HepG2 (cell line): Measurements from ENCODE around the gene TMEM255B. TPM values are rescaled to one million over a fixed set of nuclear protein-coding genes. Genes with fewer than 3 reads are reported as not detected.

Source experiments
- ERF ChIP-seq: IDR thresholded peaks from 2 replicates; pipeline ENCODE4 v1.6.1; 2018; ENCODE audit warnings: missing biosample characterization, missing genetic modification reagents
- MED1 ChIP-seq: sonication (generic); formaldehyde crosslinking; IDR thresholded peaks from 2 replicates; pipeline ENCODE4 v1.4.0; 2020; ENCODE audit warnings: missing genetic modification reagents
- MEIS2 ChIP-seq: sonication (generic); formaldehyde crosslinking; IDR thresholded peaks from 2 replicates; pipeline ENCODE4 v1.9.0; 2021; ENCODE audit warnings: mild to moderate bottlenecking, missing genetic modification reagents
- NFE2L2 ChIP-seq: fragments of 150-350 bp; IDR thresholded peaks from 2 replicates; pipeline ENCODE4 v1.6.1; 2014; ENCODE audit warnings: low read length
- NFYC ChIP-seq: IDR thresholded peaks from 2 replicates; pipeline ENCODE4 v1.6.1; 2016; ENCODE audit warnings: missing genetic modification reagents, missing compliant biosample characterization
- PHF21A ChIP-seq: sonication (generic); formaldehyde crosslinking; IDR thresholded peaks from 2 replicates; pipeline ENCODE4 v1.5.0; 2020; ENCODE audit warnings: mild to moderate bottlenecking, missing genetic modification reagents
- SMC3 ChIP-seq: IDR thresholded peaks from 2 replicates; pipeline ENCODE4 v1.6.1; 2011; ENCODE audit warnings: low read length, improper control_type of control experiment
- STAG1 ChIP-seq: sonication (generic); formaldehyde crosslinking; IDR thresholded peaks from 2 replicates; pipeline ENCODE4 v1.4.0; 2020; ENCODE audit warnings: missing genetic modification reagents
- ZFX ChIP-seq: sonication (generic); formaldehyde crosslinking; IDR thresholded peaks from 2 replicates; pipeline ENCODE4 v1.4.0; 2020; ENCODE audit warnings: mild to moderate bottlenecking, low read depth, missing genetic modification reagents, moderate library complexity
- ZNF232 ChIP-seq: sonication (generic); formaldehyde crosslinking; IDR thresholded peaks from 2 replicates; pipeline ENCODE4 v1.4.0; 2020; ENCODE audit warnings: missing genetic modification reagents, borderline replicate concordance
- ZNF282 ChIP-seq: fragments of 450-650 bp; IDR thresholded peaks from 2 replicates; pipeline ENCODE4 v1.6.1; 2018; ENCODE audit not compliant: partially characterized antibody
- ZNF557 ChIP-seq: sonication (generic); formaldehyde crosslinking; IDR thresholded peaks from 2 replicates; pipeline ENCODE4 v1.4.0; 2020; ENCODE audit warnings: missing genetic modification reagents
- polyA plus RNA-seq, 8 experiments: library from polyadenylated mRNA; depleted of rRNA in 3 of 8; stranded (reverse) in 7 of 8; unstranded in 1 of 8; fragments of >200 nt; fragmentation: Illumina TruSeq in 4 of 8; extraction: Trizol in 4 of 8; gene quantifications; 2 replicates each; pipeline versions ENCODE4 v1.2.1 to v1.2.3, GENCODE V29; 2011 to 2016; ENCODE audit warnings: low read depth in 4 of 8, missing spikeins in 1 of 8, mixed read lengths in 1 of 8; ENCODE audit not compliant: insufficient read depth in 1 of 8
- total RNA-seq, 5 experiments: library from RNA; depleted of rRNA; stranded (reverse); fragments of >200 nt; fragmentation: Illumina TruSeq; extraction: Trizol; gene quantifications; 2 replicates each; pipeline ENCODE4 v1.2.3, GENCODE V29; 2016; ENCODE audit warnings: low read depth in 1 of 5
- TF ChIP-seq, protein P1 (sequence below): sonication (generic); formaldehyde crosslinking; IDR thresholded peaks from one replicate; pipeline ENCODE4 v1.5.1; 2020; ENCODE audit warnings: mild to moderate bottlenecking, missing genetic modification reagents; ENCODE audit errors: not compliant biosample characterization
- TF ChIP-seq, protein P2 (sequence below): sonication (generic); formaldehyde crosslinking; IDR thresholded peaks from 2 replicates; pipeline ENCODE4 v1.4.0; 2020; ENCODE audit warnings: missing genetic modification reagents, mild to moderate bottlenecking, borderline replicate concordance
- TF ChIP-seq, protein P3 (sequence below): sonication (generic); formaldehyde crosslinking; IDR thresholded peaks from 2 replicates; pipeline ENCODE4 v1.5.0; 2020; ENCODE audit warnings: missing genetic modification reagents
- TF ChIP-seq, protein P4 (sequence below): sonication (generic); formaldehyde crosslinking; IDR thresholded peaks from 2 replicates; pipeline ENCODE4 v1.5.0; 2020; ENCODE audit warnings: mild to moderate bottlenecking, low read depth, missing genetic modification reagents, borderline replicate concordance
- TF ChIP-seq, protein P5 (sequence below): sonication (generic); formaldehyde crosslinking; conservative IDR thresholded peaks from 2 replicates; pipeline ENCODE4 v1.8.0; 2022; ENCODE audit warnings: missing genetic modification reagents

TMEM255B gene
- total and polyA plus RNA-seq, 2 of the 13 experiments (the other 11 are each of a cell fraction or from before 2014, with no cell fraction given) = not detected

DNA sequence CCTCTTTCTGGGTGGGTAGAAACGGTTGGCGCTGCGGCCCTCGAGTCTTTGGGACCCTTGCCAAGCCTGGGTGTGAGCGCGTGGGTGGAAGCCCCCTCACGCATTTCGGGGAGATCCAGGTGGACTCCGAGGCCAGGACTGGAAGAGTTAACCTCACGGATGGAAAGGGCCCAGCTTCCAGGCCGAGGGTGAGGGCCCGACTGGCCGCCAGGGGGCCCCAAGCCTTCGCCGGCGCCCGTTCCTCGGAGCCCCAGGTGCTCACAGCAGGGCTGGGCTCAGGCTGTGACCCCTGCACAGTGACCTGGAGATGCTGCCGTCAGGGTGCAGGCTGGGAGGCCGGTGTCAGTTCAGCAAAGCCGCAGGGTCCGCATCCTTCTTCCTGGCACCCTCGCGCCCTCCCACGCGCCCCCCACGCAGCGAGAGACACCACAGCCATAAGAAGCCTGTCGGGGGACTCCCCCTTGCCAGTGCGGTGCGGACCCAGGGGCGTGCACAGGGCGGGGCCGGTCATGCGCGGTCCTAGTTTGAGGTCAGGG is 34.2 kb upstream of the TMEM255B start (continued):
- TF ChIP-seq, protein P1, sequence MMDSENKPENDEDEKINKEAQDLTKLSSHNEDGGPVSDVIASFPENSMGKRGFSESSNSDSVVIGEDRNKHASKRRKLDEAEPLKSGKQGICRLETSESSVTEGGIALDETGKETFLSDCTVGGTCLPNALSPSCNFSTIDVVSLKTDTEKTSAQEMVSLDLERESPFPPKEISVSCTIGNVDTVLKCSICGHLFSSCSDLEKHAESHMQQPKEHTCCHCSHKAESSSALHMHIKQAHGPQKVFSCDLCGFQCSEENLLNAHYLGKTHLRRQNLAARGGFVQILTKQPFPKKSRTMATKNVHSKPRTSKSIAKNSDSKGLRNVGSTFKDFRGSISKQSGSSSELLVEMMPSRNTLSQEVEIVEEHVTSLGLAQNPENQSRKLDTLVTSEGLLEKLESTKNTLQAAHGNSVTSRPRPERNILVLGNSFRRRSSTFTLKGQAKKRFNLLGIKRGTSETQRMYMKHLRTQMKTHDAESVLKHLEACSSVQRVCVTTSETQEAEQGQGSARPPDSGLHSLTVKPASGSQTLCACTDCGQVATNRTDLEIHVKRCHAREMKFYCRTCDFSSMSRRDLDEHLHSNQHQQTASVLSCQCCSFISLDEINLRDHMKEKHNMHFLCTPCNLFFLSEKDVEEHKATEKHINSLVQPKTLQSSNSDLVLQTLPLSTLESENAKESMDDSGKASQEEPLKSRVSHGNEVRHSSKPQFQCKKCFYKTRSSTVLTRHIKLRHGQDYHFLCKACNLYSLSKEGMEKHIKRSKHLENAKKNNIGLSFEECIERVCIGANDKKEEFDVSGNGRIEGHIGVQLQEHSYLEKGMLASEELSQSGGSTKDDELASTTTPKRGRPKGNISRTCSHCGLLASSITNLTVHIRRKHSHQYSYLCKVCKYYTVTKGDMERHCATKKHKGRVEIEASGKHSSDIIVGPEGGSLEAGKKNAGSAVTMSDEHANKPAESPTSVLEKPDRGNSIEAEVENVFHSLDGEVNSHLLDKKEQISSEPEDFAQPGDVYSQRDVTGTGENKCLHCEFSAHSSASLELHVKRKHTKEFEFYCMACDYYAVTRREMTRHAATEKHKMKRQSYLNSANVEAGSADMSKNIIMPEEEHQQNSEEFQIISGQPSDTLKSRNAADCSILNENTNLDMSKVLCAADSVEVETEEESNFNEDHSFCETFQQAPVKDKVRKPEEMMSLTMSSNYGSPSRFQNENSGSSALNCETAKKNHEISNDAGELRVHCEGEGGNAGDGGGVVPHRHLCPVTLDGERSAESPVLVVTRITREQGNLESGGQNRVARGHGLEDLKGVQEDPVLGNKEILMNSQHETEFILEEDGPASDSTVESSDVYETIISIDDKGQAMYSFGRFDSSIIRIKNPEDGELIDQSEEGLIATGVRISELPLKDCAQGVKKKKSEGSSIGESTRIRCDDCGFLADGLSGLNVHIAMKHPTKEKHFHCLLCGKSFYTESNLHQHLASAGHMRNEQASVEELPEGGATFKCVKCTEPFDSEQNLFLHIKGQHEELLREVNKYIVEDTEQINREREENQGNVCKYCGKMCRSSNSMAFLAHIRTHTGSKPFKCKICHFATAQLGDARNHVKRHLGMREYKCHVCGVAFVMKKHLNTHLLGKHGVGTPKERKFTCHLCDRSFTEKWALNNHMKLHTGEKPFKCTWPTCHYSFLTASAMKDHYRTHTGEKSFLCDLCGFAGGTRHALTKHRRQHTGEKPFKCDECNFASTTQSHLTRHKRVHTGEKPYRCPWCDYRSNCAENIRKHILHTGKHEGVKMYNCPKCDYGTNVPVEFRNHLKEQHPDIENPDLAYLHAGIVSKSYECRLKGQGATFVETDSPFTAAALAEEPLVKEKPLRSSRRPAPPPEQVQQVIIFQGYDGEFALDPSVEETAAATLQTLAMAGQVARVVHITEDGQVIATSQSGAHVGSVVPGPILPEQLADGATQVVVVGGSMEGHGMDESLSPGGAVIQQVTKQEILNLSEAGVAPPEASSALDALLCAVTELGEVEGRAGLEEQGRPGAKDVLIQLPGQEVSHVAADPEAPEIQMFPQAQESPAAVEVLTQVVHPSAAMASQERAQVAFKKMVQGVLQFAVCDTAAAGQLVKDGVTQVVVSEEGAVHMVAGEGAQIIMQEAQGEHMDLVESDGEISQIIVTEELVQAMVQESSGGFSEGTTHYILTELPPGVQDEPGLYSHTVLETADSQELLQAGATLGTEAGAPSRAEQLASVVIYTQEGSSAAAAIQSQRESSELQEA (CRISPR knock-in tag) = no peak
- TF ChIP-seq, protein P2, sequence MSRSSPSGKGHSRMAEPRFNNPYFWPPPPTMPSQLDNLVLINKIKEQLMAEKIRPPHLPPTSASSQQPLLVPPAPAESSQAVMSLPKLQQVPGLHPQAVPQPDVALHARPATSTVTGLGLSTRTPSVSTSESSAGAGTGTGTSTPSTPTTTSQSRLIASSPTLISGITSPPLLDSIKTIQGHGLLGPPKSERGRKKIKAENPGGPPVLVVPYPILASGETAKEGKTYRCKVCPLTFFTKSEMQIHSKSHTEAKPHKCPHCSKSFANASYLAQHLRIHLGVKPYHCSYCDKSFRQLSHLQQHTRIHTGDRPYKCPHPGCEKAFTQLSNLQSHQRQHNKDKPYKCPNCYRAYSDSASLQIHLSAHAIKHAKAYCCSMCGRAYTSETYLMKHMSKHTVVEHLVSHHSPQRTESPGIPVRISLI = no peak
- TF ChIP-seq, protein P3, sequence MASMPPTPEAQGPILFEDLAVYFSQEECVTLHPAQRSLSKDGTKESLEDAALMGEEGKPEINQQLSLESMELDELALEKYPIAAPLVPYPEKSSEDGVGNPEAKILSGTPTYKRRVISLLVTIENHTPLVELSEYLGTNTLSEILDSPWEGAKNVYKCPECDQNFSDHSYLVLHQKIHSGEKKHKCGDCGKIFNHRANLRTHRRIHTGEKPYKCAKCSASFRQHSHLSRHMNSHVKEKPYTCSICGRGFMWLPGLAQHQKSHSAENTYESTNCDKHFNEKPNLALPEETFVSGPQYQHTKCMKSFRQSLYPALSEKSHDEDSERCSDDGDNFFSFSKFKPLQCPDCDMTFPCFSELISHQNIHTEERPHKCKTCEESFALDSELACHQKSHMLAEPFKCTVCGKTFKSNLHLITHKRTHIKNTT (CRISPR knock-in tag) = 0 out of 2 replicates have a peak, but pooled peaks have one; percentile 18
- TF ChIP-seq SMC3 = peak; percentile 10; the same call in 1 of the 2 replicates
- no peak for TF ChIP-seq NFE2L2
- TF ChIP-seq PHF21A (CRISPR knock-in tag) = no peak
- no peak for TF ChIP-seq NFYC (CRISPR knock-in tag)
- 0 out of 2 replicates have a peak, but pooled peaks have one; percentile 35 for TF ChIP-seq ZNF557 (CRISPR knock-in tag)
- TF ChIP-seq ZNF232 (CRISPR knock-in tag) = 0 out of 2 replicates have a peak, but pooled peaks have one; percentile 17
- TF ChIP-seq, protein P4, sequence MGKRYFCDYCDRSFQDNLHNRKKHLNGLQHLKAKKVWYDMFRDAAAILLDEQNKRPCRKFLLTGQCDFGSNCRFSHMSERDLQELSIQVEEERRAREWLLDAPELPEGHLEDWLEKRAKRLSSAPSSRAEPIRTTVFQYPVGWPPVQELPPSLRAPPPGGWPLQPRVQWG (CRISPR knock-in tag) = no peak
- peak; percentile 17; the same call in 1 of the 2 replicates for TF ChIP-seq MED1 (CRISPR knock-in tag)
- no peak for TF ChIP-seq ZFX (CRISPR knock-in tag)
- peak; percentile 85 for TF ChIP-seq STAG1
- 0 out of 2 replicates have a peak, but pooled peaks have one; percentile 61 for TF ChIP-seq MEIS2
- TF ChIP-seq, protein P5, sequence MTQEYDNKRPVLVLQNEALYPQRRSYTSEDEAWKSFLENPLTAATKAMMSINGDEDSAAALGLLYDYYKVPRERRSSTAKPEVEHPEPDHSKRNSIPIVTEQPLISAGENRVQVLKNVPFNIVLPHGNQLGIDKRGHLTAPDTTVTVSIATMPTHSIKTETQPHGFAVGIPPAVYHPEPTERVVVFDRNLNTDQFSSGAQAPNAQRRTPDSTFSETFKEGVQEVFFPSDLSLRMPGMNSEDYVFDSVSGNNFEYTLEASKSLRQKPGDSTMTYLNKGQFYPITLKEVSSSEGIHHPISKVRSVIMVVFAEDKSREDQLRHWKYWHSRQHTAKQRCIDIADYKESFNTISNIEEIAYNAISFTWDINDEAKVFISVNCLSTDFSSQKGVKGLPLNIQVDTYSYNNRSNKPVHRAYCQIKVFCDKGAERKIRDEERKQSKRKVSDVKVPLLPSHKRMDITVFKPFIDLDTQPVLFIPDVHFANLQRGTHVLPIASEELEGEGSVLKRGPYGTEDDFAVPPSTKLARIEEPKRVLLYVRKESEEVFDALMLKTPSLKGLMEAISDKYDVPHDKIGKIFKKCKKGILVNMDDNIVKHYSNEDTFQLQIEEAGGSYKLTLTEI = no peak
- no peak for TF ChIP-seq ZNF282
- peak; percentile 42; the same call in 1 of the 2 replicates for TF ChIP-seq ERF (CRISPR knock-in tag)
